H1 (cell line): Measurements from ENCODE around the gene ANP32A. TPM values are rescaled to one million over a fixed set of nuclear protein-coding genes. Genes with fewer than 3 reads are reported as not detected.

Source experiments
- BACH1 ChIP-seq: IDR thresholded peaks from 2 replicates; pipeline ENCODE4 v1.6.1; 2012; ENCODE audit warnings: low read length, improper control_type of control experiment
- BRCA1 ChIP-seq: IDR thresholded peaks from 2 replicates; pipeline ENCODE4 v1.6.1; 2012; ENCODE audit warnings: low read depth, low read length, improper control_type of control experiment
- E2F6 ChIP-seq: IDR thresholded peaks from 2 replicates; pipeline ENCODE4 v1.6.1; 2012; ENCODE audit warnings: inconsistent platforms
- EP300 ChIP-seq, 2 experiments: IDR thresholded peaks; 1 replicate in 1 of 2; 2 replicates in 1 of 2; pipeline ENCODE4 v1.6.1; 2011 to 2012; ENCODE audit warnings: low read depth in 2 of 2, low read length in 2 of 2, mild to moderate bottlenecking in 2 of 2, borderline replicate concordance in 1 of 2, inconsistent platforms in 1 of 2, moderate library complexity in 1 of 2
- GTF2F1 ChIP-seq: IDR thresholded peaks from 2 replicates; pipeline ENCODE4 v1.6.1; 2012; ENCODE audit warnings: low read depth, low read length, improper control_type of control experiment, borderline replicate concordance
- POLR2AphosphoS5 ChIP-seq: IDR thresholded peaks from 2 replicates; pipeline ENCODE4 v1.6.1; 2011; ENCODE audit warnings: low read depth, low read length
- SAP30 ChIP-seq: fragments of 300-600 bp; sonication (generic); IDR thresholded peaks from 2 replicates; pipeline ENCODE4 v1.7.1; 2012; ENCODE audit warnings: low read length, moderate library complexity, mild to moderate bottlenecking, inconsistent platforms; ENCODE audit not compliant: insufficient read depth, insufficient replicate concordance
- SUZ12 ChIP-seq: fragments of 200-600 bp; sonication (generic); IDR thresholded peaks from 2 replicates; pipeline ENCODE4 v1.6.1; 2012; ENCODE audit warnings: mild to moderate bottlenecking, inconsistent platforms, low read length, moderate library complexity, mixed read lengths
- polyA plus RNA-seq, 7 experiments: library from polyadenylated mRNA; depleted of rRNA in 3 of 7; stranded (reverse) in 5 of 7; unstranded in 2 of 7; fragments of >200 nt in 5 of 7; fragments of 200-250 nt in 2 of 7; gene quantifications; 1 replicate in 5 of 7; 2 replicates in 1 of 7; 4 replicates in 1 of 7; pipeline versions ENCODE4 v1.2.1 to v1.2.3, GENCODE V29; 2011 to 2013; ENCODE audit warnings: missing spikeins in 2 of 7, mixed read lengths in 2 of 7
- total RNA-seq: library from RNA; stranded (reverse); fragmentation: NEBNext Ultra II Directional; extraction: Animal tissue kit (Norgen Biotek cat#: 25700); gene quantifications from 2 replicates; pipeline ENCODE4 v1.2.1, GENCODE V29; 2021

ANP32A gene
- total and polyA plus RNA-seq, 2 of the 8 experiments (the other 6 are each of a cell fraction or from before 2014, with no cell fraction given), result 70.8 to 295 TPM

DNA sequence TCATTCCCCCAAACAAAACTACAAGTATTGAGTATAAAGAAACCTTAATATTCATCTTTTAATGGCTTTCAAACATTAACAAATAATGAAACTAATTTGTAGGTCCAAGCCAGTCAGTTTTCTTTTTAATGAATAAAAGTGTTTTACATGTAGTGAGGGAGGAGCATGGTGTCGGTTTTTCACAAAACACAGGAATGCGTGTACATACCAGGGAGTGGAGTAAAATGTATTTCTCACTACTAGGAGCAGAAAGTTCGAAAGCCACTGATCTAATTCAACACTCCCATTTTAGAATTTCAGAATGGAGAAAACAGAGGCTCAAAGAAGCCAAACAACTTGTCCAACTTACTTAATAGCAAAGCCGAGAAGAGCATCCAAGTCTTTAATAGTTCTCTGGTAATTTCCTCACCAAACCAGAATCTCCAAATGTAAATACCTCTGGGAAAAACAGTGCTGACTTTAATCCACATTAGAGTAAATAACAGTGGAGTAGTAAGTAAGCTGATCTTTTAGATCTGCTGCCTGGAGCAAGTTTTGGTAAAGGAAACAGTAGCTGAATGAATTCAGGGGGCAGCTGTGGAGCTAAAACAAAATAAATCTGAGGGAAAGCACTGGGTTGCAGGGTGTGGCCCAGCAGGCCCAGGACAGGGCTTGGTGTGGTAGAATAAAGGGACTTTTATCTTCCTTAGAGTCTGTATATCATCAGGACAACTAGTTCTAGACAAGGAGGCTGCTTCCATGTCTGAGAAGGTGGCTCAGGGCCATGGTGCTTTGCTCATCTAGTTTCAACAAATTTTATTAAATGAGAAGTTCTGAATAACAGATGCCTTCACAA, 7.9 kb downstream of the ANP32A start (continued):
- TF ChIP-seq E2F6 (no peak), SUZ12 (no peak), GTF2F1 (no peak), EP300 (IDR thresholded peaks at IDR 0.05; ENCODE audit: borderline replicate concordance in 1 of 2, low read depth in 2 of 2, low read length in 2 of 2) (no peak), BACH1 (no peak), SAP30 (no peak), BRCA1 (no peak), POLR2AphosphoS5 (no peak)
